Gastrocnemius medialis (tissue), 4 donors: ENCODE results near the gene ZNF516.

Source experiments
- POLR2A ChIP-seq, 2 donors: fragments of 450-650 bp; IDR thresholded peaks; one replicate each; pipeline ENCODE4 v1.6.1; 2017; ENCODE audit warnings: antibody characterized with exemption in 2 of 2, mild to moderate bottlenecking in 2 of 2, moderate library complexity in 2 of 2
- TF ChIP-seq, protein P1 (sequence below), 5 experiments: fragments of 450-650 bp in 3 of 5; fragments of 200-600 bp in 2 of 5; sonication (generic) in 2 of 5; IDR thresholded peaks in 4 of 5; conservative IDR thresholded peaks in 1 of 5; 1 replicate in 4 of 5; 2 replicates in 1 of 5; pipeline ENCODE4 v1.5.1; 2016 to 2019; ENCODE audit warnings: antibody characterized with exemption in 5 of 5, mild to moderate bottlenecking in 3 of 5, moderate library complexity in 3 of 5

DNA sequence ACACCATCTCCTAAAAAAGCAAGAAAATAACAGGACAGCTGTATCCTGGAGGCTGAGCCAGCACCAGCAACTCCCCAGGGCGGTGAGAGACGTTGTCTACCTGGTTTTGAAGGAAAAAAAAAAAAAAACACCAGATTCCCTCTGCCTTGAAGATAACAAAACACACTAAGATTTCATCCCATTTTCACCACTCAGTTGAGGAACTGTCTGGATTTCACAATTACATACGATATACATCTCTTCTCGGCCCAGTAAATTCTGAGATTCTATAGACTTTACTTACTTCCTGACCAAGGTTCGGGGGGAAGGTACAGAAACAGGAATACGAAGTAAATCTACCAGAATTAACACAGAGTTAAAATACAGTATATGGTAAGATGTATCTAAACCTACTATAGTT lies 8.5 kb downstream of the ZNF516 start:
- TF ChIP-seq, protein P1, sequence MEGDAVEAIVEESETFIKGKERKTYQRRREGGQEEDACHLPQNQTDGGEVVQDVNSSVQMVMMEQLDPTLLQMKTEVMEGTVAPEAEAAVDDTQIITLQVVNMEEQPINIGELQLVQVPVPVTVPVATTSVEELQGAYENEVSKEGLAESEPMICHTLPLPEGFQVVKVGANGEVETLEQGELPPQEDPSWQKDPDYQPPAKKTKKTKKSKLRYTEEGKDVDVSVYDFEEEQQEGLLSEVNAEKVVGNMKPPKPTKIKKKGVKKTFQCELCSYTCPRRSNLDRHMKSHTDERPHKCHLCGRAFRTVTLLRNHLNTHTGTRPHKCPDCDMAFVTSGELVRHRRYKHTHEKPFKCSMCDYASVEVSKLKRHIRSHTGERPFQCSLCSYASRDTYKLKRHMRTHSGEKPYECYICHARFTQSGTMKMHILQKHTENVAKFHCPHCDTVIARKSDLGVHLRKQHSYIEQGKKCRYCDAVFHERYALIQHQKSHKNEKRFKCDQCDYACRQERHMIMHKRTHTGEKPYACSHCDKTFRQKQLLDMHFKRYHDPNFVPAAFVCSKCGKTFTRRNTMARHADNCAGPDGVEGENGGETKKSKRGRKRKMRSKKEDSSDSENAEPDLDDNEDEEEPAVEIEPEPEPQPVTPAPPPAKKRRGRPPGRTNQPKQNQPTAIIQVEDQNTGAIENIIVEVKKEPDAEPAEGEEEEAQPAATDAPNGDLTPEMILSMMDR (IDR thresholded peaks at IDR 0.05 in 4 of 5, conservative IDR thresholded peaks at IDR 0.05 in 1 of 5) = no peak
- TF ChIP-seq POLR2A (IDR thresholded peaks at IDR 0.05) = no peak
